Stomach (tissue), 9 donors: Measurements from ENCODE around the gene SLC4A4. TPM values are rescaled to one million over a fixed set of nuclear protein-coding genes. Genes with fewer than 3 reads are reported as not detected.

Experiments used
- DNase-seq, 2 donors: peaks; one replicate each; pipeline versions ENCODE4 v3.0.0 to v3.0.0-alpha.2; 2013 to 2019
- H3K27ac ChIP-seq, 5 donors: fragments of 200-600 bp in 4 of 5; sonication (generic) in 4 of 5; one replicate each; pipeline ENCODE4 v1.5.1; 2013 to 2019; ENCODE audit warnings: mild to moderate bottlenecking in 1 of 5, moderate library complexity in 1 of 5
- H3K27me3 ChIP-seq, 3 donors: fragments of 200-600 bp; sonication (generic); one replicate each; pipeline ENCODE4 v1.5.1; 2017 to 2019; ENCODE audit warnings: mixed run types in 1 of 3
- H3K36me3 ChIP-seq, 4 donors: fragments of 200-600 bp; sonication (generic); 1 replicate in 3 of 4; 2 replicates in 1 of 4; pipeline ENCODE4 v1.5.1; 2016 to 2019
- H3K4me1 ChIP-seq, 4 donors: fragments of 200-600 bp; sonication (generic); one replicate each; pipeline ENCODE4 v1.5.1; 2016 to 2019
- H3K4me3 ChIP-seq, 4 donors: fragments of 200-600 bp; sonication (generic) in 3 of 4; one replicate each; pipeline ENCODE4 v1.5.1; 2016 to 2019; ENCODE audit warnings: mild to moderate bottlenecking in 1 of 4
- H3K9me3 ChIP-seq, 4 donors: fragments of 200-600 bp; sonication (generic); one replicate each; pipeline ENCODE4 v1.5.1; 2016 to 2019
- CTCF ChIP-seq, 7 experiments: fragments of 450-650 bp in 4 of 7; fragments of 200-600 bp in 3 of 7; sonication (generic) in 3 of 7; IDR thresholded peaks; one replicate each; pipeline ENCODE4 v1.5.1; 2016 to 2019; ENCODE audit warnings: antibody characterized with exemption in 7 of 7, control low read depth in 2 of 7, mild to moderate bottlenecking in 1 of 7
- EP300 ChIP-seq: sonication (generic); formaldehyde crosslinking; IDR thresholded peaks from one replicate; pipeline ENCODE4 v1.6.1; 2017; ENCODE audit warnings: antibody characterized with exemption
- POLR2A ChIP-seq, 4 donors: fragments of 450-650 bp; IDR thresholded peaks; one replicate each; pipeline ENCODE4 v1.6.1; 2016; ENCODE audit warnings: antibody characterized with exemption in 4 of 4, control low read depth in 2 of 4, mild to moderate bottlenecking in 1 of 4, moderate library complexity in 1 of 4
- POLR2AphosphoS5 ChIP-seq, 3 donors: sonication (generic); formaldehyde crosslinking; IDR thresholded peaks; one replicate each; pipeline ENCODE4 v1.6.1; 2016; ENCODE audit warnings: antibody characterized with exemption in 3 of 3
- WGBS, 5 donors: extraction: QIAGEN DNeasy Blood & Tissue Kit in 3 of 5; methylation state at CpG; one replicate each; pipeline versions ENCODE4 v1.1.5 to v1.1.7; 2013 to 2018; 5-methylcytosine and 5-hydroxymethylcytosine counted together
- intact Hi-C: fragments of 100-400 bp; cut with DNase I; formaldehyde crosslinking; loops from one replicate; pipeline ENCODE4 v1.15.1; 2023; ENCODE audit warnings: low total_unique reads
- polyA plus RNA-seq, 3 donors: library from polyadenylated mRNA; stranded (reverse); fragments of 200-250 nt; gene quantifications; one replicate each; pipeline ENCODE4 v1.2.3, GENCODE V29; 2013
- total RNA-seq, 5 donors: library from RNA; depleted of rRNA; stranded (reverse); fragments of >200 nt; gene quantifications; one replicate each; pipeline versions ENCODE4 v1.1.0 to v1.2.3, GENCODE V29; 2014 to 2016
- donor health status: healthy with polysubstance abuse.
- donor health status: Bipolar disorder and iron deficiency.
- donor health status: healthy.

SLC4A4 gene
- total and polyA plus RNA-seq, 8 donors, result 1.8 to 95.3 (median 12.8) TPM

- DNase-seq, result no peak
- Histone ChIP-seq H3K27ac (no peak overlapping the region), H3K4me3 (no peak overlapping the region), H3K27me3 (no peaks in the 10 kb centered on the region), H3K9me3 (peaks cover 0 to 6% (median 0%) of the 10 kb centered on the region in 4 donors), H3K4me1 (no peaks in the 10 kb centered on the region), H3K36me3 (no peaks in the 10 kb centered on the region)
- WGBS, 5 donors, result 93 to 100% (median 94%) methylated on average over 2 of the region's 2 CpGs
- intact Hi-C loops, result no loop called here
- no peak for TF ChIP-seq POLR2A (IDR thresholded peaks at IDR 0.05)
- no peak for TF ChIP-seq EP300
- TF ChIP-seq POLR2AphosphoS5 (IDR thresholded peaks at IDR 0.05), result no peak
Observed at GRCh38 chr4:71518283-71518989, 179.6 kb downstream of the SLC4A4 start.

- H3K4me3 ChIP-seq, result no peak overlapping the region
- H3K27ac ChIP-seq, result no peak overlapping the region
- H3K36me3 ChIP-seq, result no peaks in the 10 kb centered on the region
- peaks cover 0 to 6% (median 0%) of the 10 kb centered on the region in 4 donors for H3K9me3 ChIP-seq
- DNase-seq, result no peak
- H3K4me1 ChIP-seq, result no peaks in the 10 kb centered on the region
- intact Hi-C loops, result no loop called here
- WGBS, 5 donors, result 61 to 81% (median 71%) methylated on average over 1 of the region's 1 CpG
- H3K27me3 ChIP-seq, result no peaks in the 10 kb centered on the region
- no peak for TF ChIP-seq CTCF (IDR thresholded peaks at IDR 0.05)
- TF ChIP-seq POLR2A (IDR thresholded peaks at IDR 0.05), result no peak
- no peak for TF ChIP-seq POLR2AphosphoS5 (IDR thresholded peaks at IDR 0.05)
- no peak for TF ChIP-seq EP300
Observed at GRCh38 chr4:71520308-71520707, 181.5 kb downstream of the SLC4A4 start.

GRCh38 chr4:71520850-71521249 is 182.0 kb downstream of the SLC4A4 start:
- no peak overlapping the region for H3K27ac ChIP-seq
- H3K4me1 ChIP-seq, result no peaks in the 10 kb centered on the region
- peaks cover 0 to 6% (median 0%) of the 10 kb centered on the region in 4 donors for H3K9me3 ChIP-seq
- no peaks in the 10 kb centered on the region for H3K36me3 ChIP-seq
- intact Hi-C loops, result no loop called here
- no peak for DNase-seq
- WGBS, 5 donors, result 82 to 94% (median 92%) methylated on average over 1 of the region's 1 CpG
- no peaks in the 10 kb centered on the region for H3K27me3 ChIP-seq
- H3K4me3 ChIP-seq, result no peak overlapping the region
- TF ChIP-seq CTCF (IDR thresholded peaks at IDR 0.05) (no peak), POLR2A (IDR thresholded peaks at IDR 0.05) (no peak), POLR2AphosphoS5 (IDR thresholded peaks at IDR 0.05) (no peak), EP300 (no peak)

- no peak for TF ChIP-seq POLR2AphosphoS5 (IDR thresholded peaks at IDR 0.05)
- TF ChIP-seq POLR2A (IDR thresholded peaks at IDR 0.05), result no peak
- TF ChIP-seq CTCF (IDR thresholded peaks at IDR 0.05), result no peak
- no peak for TF ChIP-seq EP300
- Histone ChIP-seq H3K4me3 (no peak overlapping the region), H3K4me1 (no peaks in the 10 kb centered on the region), H3K27ac (no peak overlapping the region), H3K9me3 (no peaks in the 10 kb centered on the region), H3K27me3 (no peaks in the 10 kb centered on the region), H3K36me3 (no peaks in the 10 kb centered on the region)
- 53 to 77% (median 69%) methylated on average over 1 of the region's 1 CpG for WGBS, 5 donors
- DNase-seq, result no peak
- intact Hi-C loops, result no loop called here
Observed at GRCh38 chr4:71524756-71525155, 185.9 kb downstream of the SLC4A4 start.
